SJSA1 (cell line): ENCODE data around the gene SLC35G1. TPM values are rescaled to one million over a fixed set of nuclear protein-coding genes. Genes with fewer than 3 reads are reported as not detected.

ENCODE experiments used
- DNase-seq, 2 experiments: peaks; one replicate each; pipeline ENCODE4 v3.0.0-alpha.2; 2015 to 2020; ENCODE audit warnings: low spot score in 2 of 2, low read depth in 1 of 2
- H3K27ac ChIP-seq: fragments of 250-450 bp; sonication (Bioruptor Pico); 2 replicates; pipeline ENCODE4 v1.5.1; 2020; ENCODE audit warnings: mild to moderate bottlenecking, moderate library complexity
- H3K27me3 ChIP-seq: fragments of 250-450 bp; sonication (Bioruptor Pico); replicated peaks from 2 replicates; pipeline ENCODE4 v1.5.1; 2020; ENCODE audit warnings: mild to moderate bottlenecking, moderate library complexity
- H3K36me3 ChIP-seq: fragments of 250-450 bp; sonication (Bioruptor Pico); 2 replicates; pipeline ENCODE4 v1.5.1; 2020; ENCODE audit warnings: mild to moderate bottlenecking
- H3K4me1 ChIP-seq: fragments of 250-450 bp; sonication (Bioruptor Pico); replicated peaks from 2 replicates; pipeline ENCODE4 v1.6.1; 2021; ENCODE audit warnings: mild to moderate bottlenecking
- H3K4me3 ChIP-seq: fragments of 250-450 bp; sonication (Bioruptor Pico); 2 replicates; pipeline ENCODE4 v1.5.1; 2020; ENCODE audit warnings: mild to moderate bottlenecking
- H3K9me3 ChIP-seq: fragments of 250-450 bp; sonication (Bioruptor Pico); replicated peaks from 2 replicates; pipeline ENCODE4 v1.5.1; 2020; ENCODE audit warnings: mild to moderate bottlenecking
- total RNA-seq: library from RNA; depleted of rRNA; stranded (reverse); fragments of >200 nt; shearing (Covaris generic); gene quantifications from 2 replicates; pipeline ENCODE4 v1.2.3, GENCODE V29; 2014; rRNA removed

SLC35G1 gene
- total RNA-seq, 1 experiment from 2014 or later, result 16.0 TPM

DNA sequence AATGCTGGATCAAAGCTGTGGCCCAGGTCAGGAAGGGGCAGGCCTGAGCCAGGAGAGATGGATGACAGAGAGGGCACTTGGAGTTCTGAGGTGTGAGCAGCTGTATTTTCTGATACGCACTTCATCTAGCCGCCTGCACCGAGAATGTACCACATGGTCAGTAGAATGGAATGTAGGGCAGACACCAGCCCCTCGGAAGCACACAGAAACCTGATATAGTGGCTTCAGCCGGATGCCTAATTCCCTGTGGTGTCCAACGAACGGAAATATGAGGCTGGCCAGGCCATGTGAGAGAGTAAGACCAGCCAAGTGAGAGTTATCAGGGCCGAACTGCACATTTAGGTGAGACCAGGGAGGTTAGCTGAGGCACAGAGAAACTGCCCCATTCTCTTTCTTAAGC is 53.3 kb downstream of the SLC35G1 start:
- peak; percentile 21 to 57 for DNase-seq
- H3K4me3 ChIP-seq, result no peak overlapping the region
- H3K27me3 ChIP-seq, result no peaks in the 10 kb centered on the region
- 0 out of 2 replicates have a peak, but pooled peaks cover 2% of the 10 kb centered on the region for H3K9me3 ChIP-seq
- H3K36me3 ChIP-seq, result no peaks in the 10 kb centered on the region
- peaks cover 13% of the 10 kb centered on the region for H3K4me1 ChIP-seq
- no peak overlapping the region for H3K27ac ChIP-seq

DNA sequence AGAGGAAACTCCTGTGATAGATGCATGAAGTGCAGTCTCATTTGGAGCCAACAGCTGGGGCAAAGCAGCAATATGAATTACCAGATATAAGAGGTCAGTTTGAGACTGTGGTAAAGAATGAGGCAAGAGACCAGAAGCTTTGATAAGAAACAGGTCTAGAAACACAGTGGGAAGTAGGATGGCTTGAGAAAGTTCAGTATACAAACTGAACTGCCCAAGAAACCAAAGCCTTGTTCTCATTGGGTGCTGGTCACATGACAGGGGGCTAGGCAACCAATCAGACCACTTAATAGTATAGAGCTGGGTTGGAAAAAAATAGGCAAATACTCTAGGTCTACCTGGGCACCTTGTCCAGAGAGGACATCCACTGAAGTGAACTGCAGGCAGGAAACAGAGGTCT is 53.7 kb downstream of the SLC35G1 start:
- Histone ChIP-seq H3K4me3 (no peak overlapping the region), H3K36me3 (no peaks in the 10 kb centered on the region), H3K9me3 (0 out of 2 replicates have a peak, but pooled peaks cover 2% of the 10 kb centered on the region), H3K27me3 (no peaks in the 10 kb centered on the region), H3K4me1 (peaks cover 13% of the 10 kb centered on the region), H3K27ac (no peak overlapping the region)
- DNase-seq, result no peak

DNA sequence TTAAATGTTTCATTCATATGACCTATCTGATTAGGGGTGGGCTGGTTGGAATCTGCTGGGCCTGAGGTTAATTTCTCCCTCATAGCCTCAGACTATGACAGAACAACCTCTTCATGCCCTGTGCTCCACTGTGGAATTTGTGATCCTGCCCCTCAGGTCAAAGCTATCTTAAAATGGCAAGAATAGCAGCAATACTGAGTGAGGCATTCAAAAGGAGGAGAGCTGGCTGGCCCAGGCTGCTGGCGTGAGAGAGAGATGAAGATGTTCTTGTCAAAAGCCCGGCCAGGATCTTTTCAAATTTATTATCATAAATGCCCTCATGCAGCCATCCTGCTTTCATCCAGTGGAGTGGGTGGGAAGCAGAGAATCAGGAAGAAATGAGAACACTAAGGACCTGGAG is 58.1 kb downstream of the SLC35G1 start:
- Histone ChIP-seq H3K4me1 (peaks cover 20% of the 10 kb centered on the region), H3K4me3 (no peak overlapping the region), H3K27ac (no peak overlapping the region), H3K36me3 (no peaks in the 10 kb centered on the region), H3K9me3 (no peaks in the 10 kb centered on the region), H3K27me3 (no peaks in the 10 kb centered on the region)
- no peak for DNase-seq

Other genes with a start within 250 kb of the SLC35G1 start
- gene FRA10AC1, start 191.4 kb upstream of the SLC35G1 start, total RNA-seq, result 7.5 and 8.0 TPM in 2 replicates
- gene LGI1, start 136.0 kb upstream of the SLC35G1 start, total RNA-seq, result 0.21 TPM in 1 of 2 replicates, not detected in the other
- 3.7 and 8.1 TPM in 2 replicates for gene PLCE1, start 100.0 kb downstream of the SLC35G1 start, total RNA-seq